Glutamatergic neuron (in vitro differentiated cells): ENCODE data around the gene KIF13A. TPM values are rescaled to one million over a fixed set of nuclear protein-coding genes. Genes with fewer than 3 reads are reported as not detected.

Source experiments
- DNase-seq: peaks from one replicate; pipeline ENCODE4 v3.0.0; 2022
- H3K27ac Mint-ChIP-seq: one replicate; pipeline ENCODE4 v1.8.0; 2020; ENCODE audit warnings: mild to moderate bottlenecking, mixed read lengths, inconsistent platforms; ENCODE audit not compliant: unreplicated experiment
- H3K27me3 Mint-ChIP-seq: one replicate; pipeline ENCODE4 v1.8.0; 2020; ENCODE audit warnings: mild to moderate bottlenecking, moderate library complexity, mixed read lengths, inconsistent platforms; ENCODE audit not compliant: unreplicated experiment
- H3K36me3 Mint-ChIP-seq: one replicate; pipeline ENCODE4 v1.8.0; 2020; ENCODE audit warnings: mild to moderate bottlenecking, mixed read lengths, inconsistent platforms; ENCODE audit not compliant: unreplicated experiment
- H3K4me1 Mint-ChIP-seq: one replicate; pipeline ENCODE4 v1.8.0; 2020; ENCODE audit warnings: mild to moderate bottlenecking, low read depth, mixed read lengths, inconsistent platforms; ENCODE audit not compliant: unreplicated experiment
- H3K4me3 Mint-ChIP-seq: one replicate; pipeline ENCODE4 v1.8.0; 2020; ENCODE audit warnings: mild to moderate bottlenecking, mixed read lengths, inconsistent platforms; ENCODE audit not compliant: unreplicated experiment
- H3K9me3 Mint-ChIP-seq: one replicate; pipeline ENCODE4 v1.8.0; 2020; ENCODE audit warnings: mild to moderate bottlenecking, moderate library complexity, mixed read lengths, inconsistent platforms; ENCODE audit not compliant: unreplicated experiment
- CTCF ChIP-seq: fragments of 200-600 bp; sonication (generic); IDR thresholded peaks from one replicate; pipeline ENCODE4 v1.5.0; 2021; ENCODE audit not compliant: partially characterized antibody, unreplicated experiment
- total RNA-seq: library from RNA; stranded (reverse); fragmentation: NEBNext Ultra II Directional; extraction: Animal tissue kit (Norgen Biotek cat#: 25700); gene quantifications from one replicate; pipeline ENCODE4 v1.2.1, GENCODE V29; 2021; ENCODE audit not compliant: unreplicated experiment

KIF13A gene
- total RNA-seq, 1 donor from 2014 or later: 26.7 TPM

GRCh38 chr6:17974570-17975368 is 12.7 kb downstream of the KIF13A start:
- no peak overlapping the region for H3K27ac Mint-ChIP-seq
- H3K4me3 Mint-ChIP-seq: no peak overlapping the region
- DNase-seq: no peak
- no peaks in the 10 kb centered on the region for H3K27me3 Mint-ChIP-seq
- H3K9me3 Mint-ChIP-seq: no peaks in the 10 kb centered on the region
- peaks cover 10% of the 10 kb centered on the region for H3K4me1 Mint-ChIP-seq
- no peak for TF ChIP-seq CTCF
- no peaks in the 10 kb centered on the region for H3K36me3 Mint-ChIP-seq

GRCh38 chr6:17972978-17973622 is 14.3 kb downstream of the KIF13A start:
- H3K27me3 Mint-ChIP-seq: no peaks in the 10 kb centered on the region
- H3K36me3 Mint-ChIP-seq: no peaks in the 10 kb centered on the region
- DNase-seq: no peak
- peaks cover 15% of the 10 kb centered on the region for H3K4me1 Mint-ChIP-seq
- H3K27ac Mint-ChIP-seq: no peak overlapping the region
- no peak for TF ChIP-seq CTCF
- H3K4me3 Mint-ChIP-seq: no peak overlapping the region
- no peaks in the 10 kb centered on the region for H3K9me3 Mint-ChIP-seq

- Mint-ChIP-seq H3K4me3 (no peak overlapping the region), H3K36me3 (no peaks in the 10 kb centered on the region), H3K27me3 (no peaks in the 10 kb centered on the region), H3K9me3 (no peaks in the 10 kb centered on the region), H3K27ac (no peak overlapping the region), H3K4me1 (peaks cover 21% of the 10 kb centered on the region)
- DNase-seq: no peak
- no peak for TF ChIP-seq CTCF
These were observed 15.1 kb downstream of the KIF13A start for GRCh38 chr6:17972074-17972952.

GRCh38 chr6:17971128-17972073 is 16.0 kb downstream of the KIF13A start:
- no peak overlapping the region for H3K4me3 Mint-ChIP-seq
- peak overlapping the region; percentile 22 for H3K27ac Mint-ChIP-seq
- H3K27me3 Mint-ChIP-seq: no peaks in the 10 kb centered on the region
- no peak for TF ChIP-seq CTCF
- peaks cover 26% of the 10 kb centered on the region for H3K4me1 Mint-ChIP-seq
- H3K9me3 Mint-ChIP-seq: no peaks in the 10 kb centered on the region
- H3K36me3 Mint-ChIP-seq: no peaks in the 10 kb centered on the region
- DNase-seq: no peak
